Panc1 (cell line): ENCODE measurements around the gene SF3A1. TPM values are rescaled to one million over a fixed set of nuclear protein-coding genes. Genes with fewer than 3 reads are reported as not detected.

Source experiments
- ATAC-seq: fragments of 200-7000 bp; cut with Tn5 transposase; 2 replicates; pipeline ENCODE4 v1.9.1; 2020; ENCODE audit warnings: mild to moderate bottlenecking, moderate library complexity
- BruUV-seq: library from RNA; stranded (reverse); fragments of 400-500 nt; replicated peaks from 2 replicates; lab custom pipeline; 2021; lab: Mats Ljungman, UMichigan
- CTCF ChIA-PET: fragments of 300-600 bp; sonication (Branson Sonifier 250); formaldehyde crosslinking; loops from one replicate; lab custom pipeline; 2022; ENCODE audit warnings: antibody characterized with exemption; lab: Charles Lee
- POLR2A ChIA-PET: fragments of 300-600 bp; sonication (Branson Sonifier 250); formaldehyde crosslinking; loops from one replicate; lab custom pipeline; 2022; ENCODE audit warnings: antibody characterized with exemption; lab: Charles Lee
- DNase-seq: peaks from one replicate; pipeline ENCODE4 v3.0.0-alpha.2; 2010; ENCODE audit warnings: low read depth, low spot score
- H3K27ac ChIP-seq: 2 replicates; pipeline ENCODE4 v1.5.1; 2011; ENCODE audit warnings: mild to moderate bottlenecking, low read length, inconsistent platforms
- H3K27me3 ChIP-seq: fragments of 200-500 bp; sonication (Bioruptor generic); 2 replicates; pipeline ENCODE4 v1.6.0; 2014; ENCODE audit warnings: low read length, inconsistent platforms; ENCODE audit not compliant: control insufficient read depth, insufficient read depth
- H3K36me3 ChIP-seq: fragments of 200-500 bp; sonication (Bioruptor generic); 2 replicates; pipeline ENCODE4 v1.5.1; 2014; ENCODE audit warnings: inconsistent platforms, mild to moderate bottlenecking, low read length, moderate library complexity; ENCODE audit not compliant: control insufficient read depth, insufficient read depth
- H3K4me1 ChIP-seq: 2 replicates; pipeline ENCODE4 v1.5.1; 2011; ENCODE audit warnings: inconsistent platforms, mild to moderate bottlenecking, low read length, moderate library complexity; ENCODE audit not compliant: control insufficient read depth, insufficient read depth
- H3K4me3 ChIP-seq, 2 experiments: 2 replicates each; pipeline ENCODE4 v1.5.1; 2011 to 2012; ENCODE audit warnings: low read depth in 2 of 2, low read length in 2 of 2, mild to moderate bottlenecking in 2 of 2, inconsistent platforms in 1 of 2, moderate library complexity in 1 of 2
- H3K9me3 ChIP-seq: fragments of 200-500 bp; sonication (Bioruptor generic); 2 replicates; pipeline ENCODE4 v1.5.1; 2014; ENCODE audit warnings: low read depth, mild to moderate bottlenecking, inconsistent platforms, low read length, moderate library complexity; ENCODE audit not compliant: control insufficient read depth, insufficient read depth
- POLR2AphosphoS5 ChIP-seq: IDR thresholded peaks from 2 replicates; pipeline ENCODE4 v1.6.1; 2012; ENCODE audit warnings: mild to moderate bottlenecking, low read depth, low read length, moderate library complexity
- SIN3A ChIP-seq: IDR thresholded peaks from 2 replicates; pipeline ENCODE4 v1.6.1; 2012; ENCODE audit warnings: low read depth, mild to moderate bottlenecking, low read length, moderate library complexity, borderline replicate concordance; ENCODE audit not compliant: insufficient read depth
- TCF7L2 ChIP-seq: IDR thresholded peaks from 2 replicates; pipeline ENCODE4 v1.6.1; 2011; ENCODE audit warnings: mild to moderate bottlenecking, low read depth, low read length, inconsistent platforms
- in situ Hi-C: cut with HindIII; loops from 2 replicates; pipeline ENCODE4 v1.10.0; 2016; ENCODE audit warnings: low sequenced_read_pairs, low pct_unique_long_range_greater_than_20kb
- intact Hi-C: fragments of 100-400 bp; cut with micrococcal nuclease; formaldehyde crosslinking; loops from one replicate; pipeline ENCODE4 v1.10.0; 2022; ENCODE audit not compliant: unreplicated experiment
- total RNA-seq: library from RNA; stranded (reverse); gene quantifications from one replicate; pipeline ENCODE4 v1.2.1, GENCODE V29; 2021; ENCODE audit not compliant: unreplicated experiment
- TF ChIP-seq, protein P1 (sequence below): fragments of 450-650 bp; IDR thresholded peaks from 2 replicates; pipeline ENCODE4 v1.5.1; 2017; ENCODE audit warnings: mild to moderate bottlenecking
- TF ChIP-seq, protein P2 (sequence below), 2 experiments: IDR thresholded peaks; 2 replicates each; pipeline ENCODE4 v1.6.1; 2011 to 2012; ENCODE audit warnings: low read depth in 2 of 2, control low read depth in 1 of 2, low read length in 1 of 2, mild to moderate bottlenecking in 1 of 2, moderate library complexity in 1 of 2; ENCODE audit not compliant: insufficient read depth in 1 of 2

SF3A1 gene
- total RNA-seq, 1 experiment from 2014 or later, result 176 TPM

- Histone ChIP-seq H3K4me1 (peaks cover 15% of the 10 kb centered on the region), H3K4me3 (no peak overlapping the region), H3K36me3 (no peaks in the 10 kb centered on the region), H3K9me3 (no peaks in the 10 kb centered on the region), H3K27me3 (no peaks in the 10 kb centered on the region), H3K27ac (no peak overlapping the region)
- BruUV-seq, result no TSS peak
- intact Hi-C loops (no loop called here), in situ Hi-C loops (no loop called here)
- ChIA-PET CTCF (interaction anchor here (2.0 kb wide), 1 partner anchor 15 kb away, joined by 5 read pairs; no protein-coding TSS in a partner anchor), POLR2A (no interaction called here)
- DNase-seq (no peak), ATAC-seq (no peak)
- TF ChIP-seq, protein P1, sequence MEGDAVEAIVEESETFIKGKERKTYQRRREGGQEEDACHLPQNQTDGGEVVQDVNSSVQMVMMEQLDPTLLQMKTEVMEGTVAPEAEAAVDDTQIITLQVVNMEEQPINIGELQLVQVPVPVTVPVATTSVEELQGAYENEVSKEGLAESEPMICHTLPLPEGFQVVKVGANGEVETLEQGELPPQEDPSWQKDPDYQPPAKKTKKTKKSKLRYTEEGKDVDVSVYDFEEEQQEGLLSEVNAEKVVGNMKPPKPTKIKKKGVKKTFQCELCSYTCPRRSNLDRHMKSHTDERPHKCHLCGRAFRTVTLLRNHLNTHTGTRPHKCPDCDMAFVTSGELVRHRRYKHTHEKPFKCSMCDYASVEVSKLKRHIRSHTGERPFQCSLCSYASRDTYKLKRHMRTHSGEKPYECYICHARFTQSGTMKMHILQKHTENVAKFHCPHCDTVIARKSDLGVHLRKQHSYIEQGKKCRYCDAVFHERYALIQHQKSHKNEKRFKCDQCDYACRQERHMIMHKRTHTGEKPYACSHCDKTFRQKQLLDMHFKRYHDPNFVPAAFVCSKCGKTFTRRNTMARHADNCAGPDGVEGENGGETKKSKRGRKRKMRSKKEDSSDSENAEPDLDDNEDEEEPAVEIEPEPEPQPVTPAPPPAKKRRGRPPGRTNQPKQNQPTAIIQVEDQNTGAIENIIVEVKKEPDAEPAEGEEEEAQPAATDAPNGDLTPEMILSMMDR, result no peak
- TF ChIP-seq, protein P2, sequence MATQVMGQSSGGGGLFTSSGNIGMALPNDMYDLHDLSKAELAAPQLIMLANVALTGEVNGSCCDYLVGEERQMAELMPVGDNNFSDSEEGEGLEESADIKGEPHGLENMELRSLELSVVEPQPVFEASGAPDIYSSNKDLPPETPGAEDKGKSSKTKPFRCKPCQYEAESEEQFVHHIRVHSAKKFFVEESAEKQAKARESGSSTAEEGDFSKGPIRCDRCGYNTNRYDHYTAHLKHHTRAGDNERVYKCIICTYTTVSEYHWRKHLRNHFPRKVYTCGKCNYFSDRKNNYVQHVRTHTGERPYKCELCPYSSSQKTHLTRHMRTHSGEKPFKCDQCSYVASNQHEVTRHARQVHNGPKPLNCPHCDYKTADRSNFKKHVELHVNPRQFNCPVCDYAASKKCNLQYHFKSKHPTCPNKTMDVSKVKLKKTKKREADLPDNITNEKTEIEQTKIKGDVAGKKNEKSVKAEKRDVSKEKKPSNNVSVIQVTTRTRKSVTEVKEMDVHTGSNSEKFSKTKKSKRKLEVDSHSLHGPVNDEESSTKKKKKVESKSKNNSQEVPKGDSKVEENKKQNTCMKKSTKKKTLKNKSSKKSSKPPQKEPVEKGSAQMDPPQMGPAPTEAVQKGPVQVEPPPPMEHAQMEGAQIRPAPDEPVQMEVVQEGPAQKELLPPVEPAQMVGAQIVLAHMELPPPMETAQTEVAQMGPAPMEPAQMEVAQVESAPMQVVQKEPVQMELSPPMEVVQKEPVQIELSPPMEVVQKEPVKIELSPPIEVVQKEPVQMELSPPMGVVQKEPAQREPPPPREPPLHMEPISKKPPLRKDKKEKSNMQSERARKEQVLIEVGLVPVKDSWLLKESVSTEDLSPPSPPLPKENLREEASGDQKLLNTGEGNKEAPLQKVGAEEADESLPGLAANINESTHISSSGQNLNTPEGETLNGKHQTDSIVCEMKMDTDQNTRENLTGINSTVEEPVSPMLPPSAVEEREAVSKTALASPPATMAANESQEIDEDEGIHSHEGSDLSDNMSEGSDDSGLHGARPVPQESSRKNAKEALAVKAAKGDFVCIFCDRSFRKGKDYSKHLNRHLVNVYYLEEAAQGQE (IDR thresholded peaks at IDR 0.05; ENCODE audit: insufficient read depth in 1 of 2, low read depth in 2 of 2, low read length in 1 of 2), result no peak
- TF ChIP-seq POLR2AphosphoS5 (no peak), TCF7L2 (no peak), SIN3A (no peak)
These were observed 53.9 kb downstream of the SF3A1 start for GRCh38 chr22:30302810-30303138.

DNA sequence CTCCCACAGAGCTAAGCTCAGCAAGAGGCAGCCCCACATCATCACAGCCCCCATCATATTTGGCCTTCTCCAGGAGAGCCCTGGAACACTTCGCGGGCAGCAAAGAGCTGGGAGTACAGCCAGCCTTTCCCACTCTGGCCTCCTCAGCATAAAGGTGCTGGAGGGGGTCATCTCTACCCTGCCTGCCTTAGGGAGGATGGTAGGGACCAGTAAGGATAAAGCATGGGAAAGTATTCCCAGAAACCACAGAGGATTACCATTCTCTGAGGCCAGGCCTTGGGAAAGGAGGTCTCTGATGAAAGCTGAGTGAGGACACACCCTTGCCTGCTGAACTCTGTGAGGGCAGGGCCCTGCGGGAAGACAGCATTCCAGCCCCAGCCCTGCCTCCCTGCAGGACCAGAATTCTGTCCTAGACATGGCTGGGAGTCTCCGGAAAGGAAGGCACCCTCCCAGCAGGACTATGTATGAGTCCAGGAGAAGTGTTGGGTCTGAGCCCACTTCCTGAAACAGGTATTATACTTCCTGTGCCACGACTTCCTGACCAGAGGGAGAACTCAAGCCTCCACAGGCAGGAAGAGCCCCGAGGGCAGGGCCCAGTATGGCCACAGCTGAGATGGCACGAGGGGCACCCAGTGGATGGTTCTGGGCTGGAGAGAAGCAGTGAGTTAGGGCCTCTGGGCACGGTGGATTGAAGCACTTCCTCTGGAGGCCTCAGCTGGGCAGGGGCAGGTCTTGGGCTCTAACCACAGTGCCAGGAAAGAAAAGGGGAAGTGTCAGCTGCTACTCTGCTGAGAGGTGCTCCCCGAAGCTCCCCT, 54.5 kb downstream of the SF3A1 start:
- no peak for DNase-seq
- CTCF ChIA-PET, result interaction anchor here (2.0 kb wide), 1 partner anchor 14 kb away, joined by 5 read pairs; no protein-coding TSS in a partner anchor
- ATAC-seq, result no peak
- no peak overlapping the region for H3K4me3 ChIP-seq
- no peak overlapping the region for H3K27ac ChIP-seq
- in situ Hi-C loops (no loop called here), intact Hi-C loops (no loop called here)
- no peaks in the 10 kb centered on the region for H3K9me3 ChIP-seq
- H3K27me3 ChIP-seq, result no peaks in the 10 kb centered on the region
- peaks cover 15% of the 10 kb centered on the region for H3K4me1 ChIP-seq
- BruUV-seq, result no TSS peak
- TF ChIP-seq, protein P1, result no peak
- TF ChIP-seq TCF7L2 (no peak), POLR2AphosphoS5 (no peak), SIN3A (no peak)
- TF ChIP-seq, protein P2 (IDR thresholded peaks at IDR 0.05; ENCODE audit: insufficient read depth in 1 of 2, low read depth in 2 of 2, low read length in 1 of 2), result no peak
- POLR2A ChIA-PET, result no interaction called here
- no peaks in the 10 kb centered on the region for H3K36me3 ChIP-seq
